Mesenteric fat pad (tissue), 1 donor: ENCODE data around the gene FAM170B. TPM values are rescaled to one million over a fixed set of nuclear protein-coding genes. Genes with fewer than 3 reads are reported as not detected.

Source experiments
- DNase-seq: peaks from one replicate; pipeline ENCODE4 v3.0.0-alpha.2; 2020; ENCODE audit warnings: low spot score
- total RNA-seq: library from RNA; stranded (reverse); fragmentation: NEBNext Ultra II Directional; extraction: Animal tissue kit (Norgen Biotek cat#: 25700); gene quantifications from one replicate; pipeline ENCODE4 v1.2.1, GENCODE V29; 2021
- donor health status: DM: yes; HTN: yes; CAD: no.

Gene FAM170B
- total RNA-seq, 1 donor from 2014 or later = not detected

DNA sequence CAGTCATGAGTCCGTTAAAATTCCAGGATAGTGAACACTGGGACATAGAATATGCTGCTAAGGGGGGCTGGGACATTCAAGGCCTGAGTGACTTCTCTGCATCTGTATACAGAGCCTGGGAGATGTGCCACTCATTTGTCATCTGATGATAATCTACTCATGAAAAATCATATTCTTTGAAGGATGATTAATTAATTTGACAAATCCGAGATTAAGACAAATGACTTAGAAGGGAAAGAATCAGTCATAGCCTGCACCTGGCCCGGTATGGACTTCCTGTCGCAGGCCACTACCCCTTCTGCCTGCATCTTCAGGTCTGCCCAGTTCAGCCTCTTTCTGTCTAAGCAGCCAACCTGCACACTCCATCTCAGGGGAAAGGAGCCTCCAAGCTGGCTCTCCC, 18.8 kb upstream of the FAM170B start:
- DNase-seq = no peak

DNA sequence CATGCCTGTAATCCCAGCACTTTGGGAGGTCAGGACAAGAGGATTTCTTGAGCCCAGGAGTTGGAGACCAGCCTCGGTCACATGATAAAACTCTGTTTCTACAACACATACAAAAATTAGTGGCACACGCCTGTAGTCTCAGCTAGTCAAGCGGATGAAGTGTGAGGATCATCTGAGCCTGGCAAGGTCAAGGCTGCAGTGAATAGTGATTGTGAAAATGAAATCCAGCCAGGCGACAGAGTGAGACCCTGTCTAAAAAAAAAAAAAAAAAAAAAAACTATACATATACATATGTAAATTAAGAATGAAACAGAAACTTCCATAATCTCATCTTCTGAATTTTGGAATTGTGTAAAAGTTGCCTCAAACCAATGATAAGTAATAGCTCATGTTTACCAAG, 18.2 kb upstream of the FAM170B start:
- DNase-seq = no peak

DNA sequence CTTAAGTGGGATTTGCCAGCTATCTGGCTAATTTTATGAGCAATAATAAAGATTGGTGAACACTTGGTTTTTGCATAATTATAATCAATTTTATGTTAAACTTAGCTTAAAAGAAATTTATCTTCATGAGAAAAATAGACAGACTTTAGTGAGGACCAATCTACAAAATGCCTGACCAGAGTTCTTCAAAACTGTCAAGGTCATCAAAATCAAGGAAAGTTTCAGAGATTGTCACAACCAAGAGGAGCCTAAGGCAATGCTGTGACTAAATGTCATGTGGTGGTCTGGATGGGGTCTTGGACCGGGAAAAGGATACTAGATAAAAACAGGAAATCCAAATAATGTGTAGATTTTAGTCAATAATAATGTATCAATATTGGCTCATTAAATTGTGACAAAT, 17.7 kb upstream of the FAM170B start:
- no peak for DNase-seq

GRCh38 chr10:49151025-49151445, 17.2 kb upstream of the FAM170B start:
- no peak for DNase-seq

GRCh38 chr10:49150426-49150825, 16.6 kb upstream of the FAM170B start:
- DNase-seq = no peak

DNA sequence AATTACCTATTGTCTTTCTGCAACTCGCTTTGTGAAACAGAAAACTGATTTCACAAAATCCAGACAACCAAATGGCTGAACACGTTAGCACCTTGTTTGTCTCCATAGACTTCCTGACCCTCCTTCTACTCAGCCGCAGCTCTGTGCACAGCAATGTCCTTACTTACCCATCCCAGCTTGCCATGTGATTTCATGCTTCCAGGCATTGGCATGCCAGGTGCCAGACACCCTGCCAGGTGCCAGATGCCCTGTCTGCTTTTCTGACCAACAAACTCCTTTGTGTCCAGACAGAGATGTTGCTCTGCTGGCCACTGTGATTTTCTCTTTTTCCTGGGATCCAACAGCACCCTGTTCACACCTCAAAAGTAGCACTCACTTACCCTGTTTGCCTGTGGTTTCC, 16.1 kb upstream of the FAM170B start:
- no peak for DNase-seq

- no peak for DNase-seq
These were observed 10.4 kb upstream of the FAM170B start for GRCh38 chr10:49144058-49144720.

GRCh38 chr10:49143249-49143648, 9.4 kb upstream of the FAM170B start:
- no peak for DNase-seq

DNA sequence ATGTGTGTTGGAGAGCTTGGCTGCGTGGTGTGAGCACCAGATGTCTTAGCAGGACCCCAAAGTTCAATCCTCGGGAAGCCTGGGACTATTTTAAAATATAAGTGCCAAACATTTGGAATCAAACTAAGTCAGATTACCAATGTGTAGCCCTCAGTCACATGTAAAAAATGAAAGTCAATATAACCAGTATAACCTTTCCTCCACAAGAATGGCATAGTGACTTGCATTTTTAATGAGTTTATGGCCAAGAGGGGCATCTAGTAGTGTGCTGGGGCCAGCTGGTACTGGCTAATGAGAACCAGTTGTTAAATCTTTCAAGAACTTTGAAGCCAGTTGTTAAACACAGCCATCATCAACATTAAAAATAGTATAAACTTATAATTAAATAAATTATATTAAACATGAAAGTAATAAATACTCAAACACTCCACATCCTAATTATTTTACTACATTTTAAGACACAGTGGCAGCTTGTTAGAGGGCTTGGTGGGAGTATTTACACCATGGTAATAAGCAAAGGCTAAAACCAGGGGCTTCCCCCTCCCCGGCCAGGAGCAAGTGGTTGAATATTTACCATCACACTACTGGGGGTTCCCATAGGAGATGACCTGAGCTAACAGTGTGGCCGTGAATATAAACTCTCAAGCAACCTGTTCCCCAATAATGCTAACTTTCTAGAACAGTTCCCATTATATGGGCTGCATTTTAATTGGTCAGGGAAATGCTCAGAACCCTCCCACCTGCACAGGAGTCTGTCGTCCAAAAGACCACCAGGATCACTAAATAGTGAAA, 7.9 kb upstream of the FAM170B start:
- no peak for DNase-seq

DNA sequence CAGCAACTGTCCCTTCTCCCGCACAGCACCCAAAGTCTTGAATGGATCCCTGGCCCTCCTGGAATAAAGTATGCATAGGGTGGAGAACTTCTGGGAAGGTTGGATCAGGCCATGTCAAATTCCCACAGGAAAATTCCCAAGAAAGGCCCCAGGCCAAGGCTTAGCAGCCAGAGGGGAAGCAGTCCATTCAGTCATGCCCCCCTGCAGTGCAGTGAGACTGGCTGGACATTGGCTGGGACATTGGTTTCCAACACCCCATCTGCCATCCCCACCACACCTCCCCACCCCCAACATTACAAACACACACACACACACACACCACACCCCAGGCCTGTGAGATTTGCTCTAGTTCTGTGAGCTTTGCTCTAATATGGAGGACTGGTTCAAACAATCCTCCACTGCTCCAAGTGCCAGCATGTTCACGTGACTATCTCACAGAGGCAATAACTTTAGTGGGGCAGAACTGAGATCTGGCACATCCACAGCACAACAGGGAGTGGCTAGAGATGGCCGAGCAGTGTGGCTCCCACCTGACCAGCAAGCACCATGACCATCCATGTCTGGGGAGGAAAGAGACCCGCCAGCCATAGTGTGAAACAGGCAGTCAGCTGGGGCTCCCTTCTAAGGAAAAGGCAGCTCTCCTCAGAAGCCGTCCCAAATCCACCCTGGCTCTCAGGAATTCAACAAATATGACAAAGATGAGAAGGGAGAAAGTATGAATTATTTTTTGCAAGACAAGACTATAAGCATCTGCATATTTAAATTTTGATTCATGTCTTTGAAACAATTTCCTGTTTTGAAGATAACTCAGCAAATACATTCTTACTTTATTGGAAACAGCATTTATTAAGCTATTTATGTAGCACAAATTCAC, 6.7 kb upstream of the FAM170B start:
- no peak for DNase-seq

- DNase-seq = no peak
These were observed 6.0 kb upstream of the FAM170B start for GRCh38 chr10:49139846-49140195.

DNA sequence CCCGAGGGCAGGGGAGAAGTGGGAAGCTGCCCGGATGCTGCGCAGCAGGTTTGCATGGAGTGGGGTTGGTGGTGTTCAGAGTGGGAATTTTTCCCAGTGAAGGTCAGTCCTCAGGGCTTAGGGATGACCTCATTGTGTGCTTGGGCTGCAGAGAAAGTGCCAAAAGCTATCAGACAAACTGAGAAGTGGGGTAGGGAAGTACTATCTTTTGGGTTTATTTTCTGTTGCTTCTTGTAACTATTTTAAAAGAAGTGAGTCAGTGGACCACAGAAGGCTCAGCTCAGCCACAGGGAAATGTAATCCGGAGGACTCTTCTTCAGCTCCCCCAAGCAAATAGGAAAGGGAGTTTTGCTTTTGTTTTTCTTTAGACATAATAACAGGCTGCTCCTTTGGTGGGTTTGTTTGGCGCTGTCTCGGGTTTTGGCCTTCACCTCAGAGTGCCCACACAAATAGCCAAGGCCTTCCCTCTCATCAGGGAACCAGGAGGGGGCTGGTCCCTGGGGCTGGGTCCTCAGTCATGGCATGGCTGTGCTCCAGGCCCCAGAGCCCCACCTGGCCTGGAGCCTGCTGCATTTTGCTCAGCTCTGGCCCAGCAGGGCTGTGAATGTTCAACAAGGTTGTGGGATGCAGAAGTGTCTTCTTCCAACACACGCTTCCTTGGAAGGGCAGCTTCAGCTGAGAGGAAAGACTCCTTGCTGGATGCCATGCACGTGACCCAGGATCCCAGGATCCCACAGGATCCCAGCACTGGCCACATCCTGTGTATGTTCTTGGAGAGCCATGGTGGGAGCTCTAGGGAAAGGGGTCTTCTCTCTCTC, 5.4 kb upstream of the FAM170B start:
- no peak for DNase-seq

GRCh38 chr10:49138361-49138891, 4.6 kb upstream of the FAM170B start:
- no peak for DNase-seq

DNA sequence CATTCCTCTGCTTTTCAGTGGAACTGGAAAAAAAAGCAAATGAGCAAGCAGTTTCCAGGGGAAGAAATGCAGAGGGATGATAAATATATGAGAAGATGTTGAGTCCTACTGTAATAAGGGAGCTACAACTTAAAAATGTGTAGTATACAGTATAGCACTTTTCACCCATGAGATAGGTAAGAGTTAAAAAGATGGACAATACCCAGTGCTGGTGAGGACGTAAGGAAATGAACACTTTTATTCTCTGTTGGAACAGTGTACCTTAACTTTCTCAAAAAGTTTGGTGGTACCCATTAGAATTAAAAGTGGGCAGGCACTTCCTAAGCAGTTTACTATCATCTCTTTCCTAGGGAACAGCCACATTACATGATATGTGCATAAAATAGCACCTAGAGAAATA, 2.7 kb upstream of the FAM170B start:
- no peak for DNase-seq

DNA sequence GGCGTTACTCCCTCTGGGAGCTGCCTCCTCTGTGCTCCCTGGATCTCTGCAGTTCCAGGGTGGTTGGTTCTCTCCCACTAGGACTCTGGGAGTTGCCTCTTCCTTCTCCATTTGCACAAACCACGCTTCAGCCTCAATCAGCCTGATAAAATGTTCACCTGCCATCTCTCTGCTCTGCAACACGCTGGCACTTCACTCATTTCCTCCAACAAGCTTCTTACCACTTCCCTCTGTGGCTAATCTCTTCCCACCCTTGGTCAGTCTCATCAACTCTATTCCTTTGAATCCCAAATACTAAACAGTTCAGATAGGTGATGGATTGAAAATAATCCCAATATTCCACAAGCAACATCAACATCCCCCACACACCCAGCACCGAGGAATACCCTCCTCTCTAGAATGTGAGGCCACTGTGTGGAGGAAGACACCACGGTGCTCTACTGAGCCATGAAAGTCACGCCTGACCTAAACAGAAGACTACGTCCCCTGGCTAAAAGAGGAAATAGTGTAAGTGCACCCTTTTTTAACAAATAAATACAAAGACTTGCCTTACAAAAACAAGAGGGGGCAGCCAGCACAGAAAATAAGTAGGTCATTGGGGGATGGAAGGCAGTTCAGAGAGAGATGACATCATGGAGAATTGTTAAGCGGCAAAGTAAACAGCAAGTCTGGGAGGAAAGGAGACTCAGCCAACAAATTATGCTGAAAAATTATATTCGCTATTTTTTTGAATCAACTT, 1.9 kb upstream of the FAM170B start:
- DNase-seq = no peak

GRCh38 chr10:49134327-49134726, 506 bp upstream of the FAM170B start:
- DNase-seq = no peak

- no peak for DNase-seq
These were observed 1.5 kb downstream of the FAM170B start for GRCh38 chr10:49132362-49132737.

DNA sequence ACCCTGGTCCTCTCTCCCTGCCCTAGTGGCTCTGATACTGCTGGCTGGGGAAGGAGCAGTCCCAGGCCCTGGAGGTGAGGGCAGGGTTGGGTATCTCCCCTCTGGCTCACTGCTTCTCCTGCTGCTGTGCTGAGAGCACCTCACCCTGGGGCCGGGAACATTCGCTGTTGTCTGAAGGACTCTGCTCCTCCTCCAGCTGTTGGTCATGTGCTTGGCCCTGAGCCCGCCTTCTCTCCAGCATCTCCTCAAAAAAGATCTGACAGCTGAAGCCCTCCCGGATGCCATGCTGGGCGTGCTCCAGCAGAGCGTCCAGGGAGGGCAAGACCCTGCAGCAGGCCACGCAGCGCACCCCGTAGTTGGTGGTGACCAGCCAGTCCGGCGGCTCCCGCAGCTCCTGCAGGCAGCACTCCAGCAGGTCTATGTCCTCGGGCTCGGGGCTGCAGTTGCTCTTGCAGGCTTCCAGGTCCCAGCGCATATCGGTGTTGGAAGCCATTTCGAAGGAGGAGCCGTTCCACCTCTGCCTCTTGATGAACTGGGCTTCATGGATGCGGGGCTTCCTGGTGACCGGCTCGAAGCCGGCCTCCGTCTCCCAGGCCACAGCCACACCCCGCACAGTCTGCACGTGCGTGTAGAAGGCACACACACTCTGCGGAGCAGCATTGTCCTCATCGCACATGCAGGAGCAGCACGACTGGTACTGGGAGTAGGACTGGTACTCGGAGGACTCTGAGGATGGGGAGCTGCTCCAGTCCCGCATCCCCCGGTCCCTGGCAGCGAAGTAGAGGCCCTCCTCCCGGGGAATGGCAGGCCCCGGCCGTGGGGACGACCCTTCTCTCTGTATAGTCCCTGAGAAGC, 2.1 kb downstream of the FAM170B start:
- DNase-seq = no peak

DNA sequence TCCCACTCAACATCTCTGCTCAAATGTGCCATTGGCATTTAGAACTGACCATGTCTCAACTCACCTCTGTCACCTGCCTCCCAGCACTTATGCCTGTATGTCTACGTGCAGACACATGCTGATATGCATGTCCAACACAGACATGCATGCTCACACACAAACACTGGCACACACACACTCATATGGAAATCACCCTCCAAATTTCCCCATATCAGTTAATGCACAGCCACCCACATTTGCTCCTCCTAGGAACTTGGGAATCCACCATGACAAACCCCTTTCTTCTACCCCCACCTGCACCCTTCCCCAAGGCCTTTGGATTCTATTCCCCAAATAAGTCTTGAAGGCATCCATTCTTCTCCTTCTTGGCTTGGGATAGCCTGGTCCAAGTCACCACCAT, 4.4 kb downstream of the FAM170B start:
- no peak for DNase-seq
